ENCODE data around the gene CETN3.
"Not testable (repeated sequence)": the region's sequence is repeated elsewhere in the genome, so short reads cannot be mapped to it uniquely, and the experiment has no call there.

Gene CETN3

GRCh38 chr5:90384389-90384788 lies 25.2 kb downstream of the CETN3 start:
- DNase-seq (ENCODE audit: low read depth in 2 of 3, low spot score in 1 of 3) = no peak

GRCh38 chr5:90383903-90384302 lies 25.7 kb downstream of the CETN3 start:
- no peak for DNase-seq (ENCODE audit: low read depth in 2 of 3, low spot score in 1 of 3)

- DNase-seq (ENCODE audit: low read depth in 2 of 3, low spot score in 1 of 3) = no peak
Measured at GRCh38 chr5:90381213-90381929, 28.2 kb downstream of the CETN3 start.

GRCh38 chr5:90379652-90380051 lies 29.9 kb downstream of the CETN3 start:
- no peak for DNase-seq (ENCODE audit: low read depth in 2 of 3, low spot score in 1 of 3)

GRCh38 chr5:90378752-90379151 lies 30.8 kb downstream of the CETN3 start:
- DNase-seq (ENCODE audit: low read depth in 2 of 3, low spot score in 1 of 3) = no peak

- not testable (repeated sequence) for DNase-seq (ENCODE audit: low read depth in 2 of 3, low spot score in 1 of 3)
Measured at GRCh38 chr5:90371269-90371668, 38.3 kb downstream of the CETN3 start.

GRCh38 chr5:90368454-90369246 lies 40.9 kb downstream of the CETN3 start:
- no peak for DNase-seq (ENCODE audit: low read depth in 2 of 3, low spot score in 1 of 3)

GRCh38 chr5:90367879-90368278 lies 41.7 kb downstream of the CETN3 start:
- no peak for DNase-seq (ENCODE audit: low read depth in 2 of 3, low spot score in 1 of 3)

- DNase-seq (ENCODE audit: low read depth in 2 of 3, low spot score in 1 of 3) = no peak
Measured at GRCh38 chr5:90366948-90367347, 42.6 kb downstream of the CETN3 start.

- no peak for DNase-seq (ENCODE audit: low read depth in 2 of 3, low spot score in 1 of 3)
Measured at GRCh38 chr5:90365328-90365727, 44.2 kb downstream of the CETN3 start.

- no peak for DNase-seq (ENCODE audit: low read depth in 2 of 3, low spot score in 1 of 3)
Measured at GRCh38 chr5:90359073-90359920, 50.3 kb downstream of the CETN3 start.

GRCh38 chr5:90356622-90357021 lies 52.9 kb downstream of the CETN3 start:
- no peak for DNase-seq (ENCODE audit: low read depth in 2 of 3, low spot score in 1 of 3)

- DNase-seq (ENCODE audit: low read depth in 2 of 3, low spot score in 1 of 3) = no peak
Measured at GRCh38 chr5:90356176-90356575, 53.4 kb downstream of the CETN3 start.

- DNase-seq (ENCODE audit: low read depth in 2 of 3, low spot score in 1 of 3) = no peak
Measured at GRCh38 chr5:90355635-90356034, 53.9 kb downstream of the CETN3 start.

GRCh38 chr5:90353254-90353653 lies 56.3 kb downstream of the CETN3 start:
- no peak for DNase-seq (ENCODE audit: low read depth in 2 of 3, low spot score in 1 of 3)

GRCh38 chr5:90351101-90351500 lies 58.5 kb downstream of the CETN3 start:
- no peak for DNase-seq (ENCODE audit: low read depth in 2 of 3, low spot score in 1 of 3)

GRCh38 chr5:90347462-90347861 lies 62.1 kb downstream of the CETN3 start:
- no peak for DNase-seq (ENCODE audit: low read depth in 2 of 3, low spot score in 1 of 3)

GRCh38 chr5:90345684-90346083 lies 63.9 kb downstream of the CETN3 start:
- no peak for DNase-seq (ENCODE audit: low read depth in 2 of 3, low spot score in 1 of 3)

GRCh38 chr5:90344689-90345088 lies 64.9 kb downstream of the CETN3 start:
- DNase-seq (ENCODE audit: low read depth in 2 of 3, low spot score in 1 of 3) = no peak

- not testable (repeated sequence) for DNase-seq (ENCODE audit: low read depth in 2 of 3, low spot score in 1 of 3)
Measured at GRCh38 chr5:90343731-90344130, 65.8 kb downstream of the CETN3 start.

- no peak for DNase-seq (ENCODE audit: low read depth in 2 of 3, low spot score in 1 of 3)
Measured at GRCh38 chr5:90342576-90342975, 67.0 kb downstream of the CETN3 start.
